GM12891 (cell line): Measurements from ENCODE around the gene GLDN.

Source experiments
- DNase-seq: peaks from one replicate; pipeline ENCODE4 v3.0.0; 2011; ENCODE audit warnings: low spot score; ENCODE audit not compliant: insufficient read length
- FAIRE-seq: peaks from 2 replicates; lab custom pipeline; 2011; peaks lifted over from hg19 to GRCh38; lab: Jason Lieb, UNC
- PAX5 ChIP-seq: IDR thresholded peaks from 2 replicates; pipeline ENCODE4 v1.6.1; 2011; ENCODE audit warnings: low read length, moderate library complexity, mild to moderate bottlenecking; ENCODE audit not compliant: insufficient read depth, severe bottlenecking
- POLR2A ChIP-seq: IDR thresholded peaks from 2 replicates; pipeline ENCODE4 v1.6.1; 2011; ENCODE audit warnings: low read depth, low read length, control low read depth
- POLR2AphosphoS5 ChIP-seq: IDR thresholded peaks from 2 replicates; pipeline ENCODE4 v1.6.1; 2011; ENCODE audit warnings: low read depth, low read length, control low read depth
- POU2F2 ChIP-seq: IDR thresholded peaks from 2 replicates; pipeline ENCODE4 v1.6.1; 2011; ENCODE audit warnings: low read depth, mild to moderate bottlenecking, control low read depth, low read length, moderate library complexity
- SPI1 ChIP-seq: IDR thresholded peaks from 2 replicates; pipeline ENCODE4 v1.6.1; 2011; ENCODE audit warnings: low read depth, low read length, control low read depth
- TAF1 ChIP-seq: IDR thresholded peaks from 2 replicates; pipeline ENCODE4 v1.6.1; 2011; ENCODE audit warnings: low read depth, low read length, control low read depth

The GLDN gene

DNA sequence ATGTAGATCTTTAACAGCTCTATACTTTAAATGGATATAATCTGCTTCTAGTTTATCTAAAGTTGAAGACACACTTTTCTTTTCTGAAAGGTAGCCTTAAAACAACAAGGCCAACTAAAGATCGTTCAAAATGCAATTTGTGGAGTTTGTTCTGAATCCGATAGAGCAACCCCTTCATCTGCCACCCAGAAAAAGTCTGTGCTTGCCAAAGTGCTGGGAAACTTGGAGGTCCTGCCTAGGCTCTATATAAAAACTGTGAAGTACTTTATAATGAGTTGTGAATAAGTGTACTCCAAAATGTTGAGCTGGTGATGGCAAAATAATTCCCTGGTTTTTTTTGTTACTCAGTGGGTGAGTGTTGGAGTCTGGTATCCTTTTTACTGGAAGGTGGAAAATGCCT is 12.5 kb downstream of the GLDN start:
- no peak for TF ChIP-seq POLR2AphosphoS5
- TF ChIP-seq TAF1: no peak
- no peak for TF ChIP-seq SPI1
- TF ChIP-seq POU2F2: no peak
- no peak for TF ChIP-seq PAX5
- TF ChIP-seq POLR2A: no peak
- FAIRE-seq: no peak
- no peak for DNase-seq

DNA sequence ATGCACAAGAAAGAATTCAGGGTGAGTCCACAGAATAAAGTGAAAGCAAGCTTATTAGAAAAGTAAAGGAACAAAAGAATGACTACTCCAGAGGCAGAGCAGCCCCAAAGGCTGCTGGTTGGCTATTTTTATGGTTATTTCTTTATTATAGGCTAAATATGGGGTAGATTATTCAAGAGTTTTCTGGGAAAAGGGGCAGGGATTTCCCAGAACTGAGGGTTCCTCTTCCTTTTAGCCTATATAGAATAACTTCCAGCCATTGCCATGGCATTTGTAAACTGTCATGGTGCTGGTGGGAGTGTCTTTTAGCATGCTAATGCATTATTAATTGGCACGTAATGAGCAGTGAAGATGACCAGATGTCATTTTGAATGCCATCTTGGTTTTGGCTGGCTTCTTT is 13.6 kb downstream of the GLDN start:
- DNase-seq: no peak
- FAIRE-seq: no peak
- TF ChIP-seq POLR2A (no peak), TAF1 (no peak), POLR2AphosphoS5 (no peak), PAX5 (no peak), POU2F2 (no peak), SPI1 (no peak)

DNA sequence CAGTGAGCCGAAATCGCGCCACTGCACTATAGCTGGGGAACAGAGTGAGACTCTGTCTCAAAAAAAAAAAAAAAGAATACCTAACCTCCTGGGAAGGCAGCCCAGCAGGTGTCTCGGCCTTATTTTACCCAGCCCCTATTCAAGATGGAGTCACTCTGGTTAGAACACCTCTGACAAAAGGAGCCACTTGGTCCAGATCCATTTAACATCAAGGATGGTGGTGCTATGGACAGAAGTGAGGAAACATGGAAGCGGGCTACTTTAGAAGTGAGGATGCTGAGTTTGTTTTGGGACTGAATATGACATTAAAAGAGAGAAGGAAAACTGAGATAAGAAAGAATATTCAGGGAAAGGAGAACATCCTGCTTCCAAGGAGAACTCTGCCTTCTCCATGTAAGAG is 14.7 kb downstream of the GLDN start:
- TF ChIP-seq POLR2A (no peak), POU2F2 (no peak), SPI1 (no peak), TAF1 (no peak), POLR2AphosphoS5 (no peak), PAX5 (no peak)
- no peak for DNase-seq
- FAIRE-seq: no peak

DNA sequence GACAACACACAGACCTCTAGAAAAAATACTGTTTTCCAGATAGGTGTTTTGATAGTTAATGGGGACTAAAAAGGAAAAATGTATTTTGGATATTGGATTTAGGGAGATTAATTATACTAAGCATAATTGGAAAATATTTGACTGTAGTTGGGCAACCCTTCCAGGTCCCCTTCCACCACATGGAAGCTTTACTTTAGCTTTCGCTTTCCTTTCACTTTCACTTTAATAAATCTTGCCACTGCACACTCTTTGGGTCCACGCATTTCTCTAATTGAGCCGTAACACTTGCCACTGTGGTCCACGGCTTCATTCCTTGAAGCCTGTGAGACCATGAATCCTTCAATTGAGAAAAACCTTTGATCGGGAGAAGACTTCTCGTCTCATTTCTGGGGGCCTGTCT is 15.5 kb downstream of the GLDN start:
- TF ChIP-seq SPI1 (no peak), PAX5 (no peak), POLR2A (no peak), POU2F2 (no peak), POLR2AphosphoS5 (no peak), TAF1 (no peak)
- DNase-seq: no peak
- FAIRE-seq: no peak

DNA sequence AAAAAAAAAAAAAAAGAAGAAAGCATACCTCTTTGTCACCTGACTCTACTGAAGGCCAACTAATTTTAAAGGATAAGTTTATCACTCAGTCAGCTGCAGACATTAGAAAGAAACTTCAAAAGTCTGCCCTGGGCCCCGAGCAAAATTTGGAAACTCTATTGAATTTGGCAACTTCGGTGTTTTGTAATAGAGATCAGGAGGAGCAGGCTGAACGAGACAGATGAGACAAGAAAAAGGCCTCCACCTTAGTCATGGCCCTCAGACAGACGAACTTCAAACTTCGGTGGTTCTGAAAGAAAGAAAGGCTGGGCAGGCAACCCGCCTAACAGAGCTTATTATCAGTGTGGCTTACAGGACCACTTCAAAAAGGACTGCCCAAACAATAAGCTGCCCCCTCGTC is 18.5 kb downstream of the GLDN start:
- FAIRE-seq (no peak), DNase-seq (no peak)
- TF ChIP-seq POU2F2: no peak
- no peak for TF ChIP-seq POLR2A
- no peak for TF ChIP-seq POLR2AphosphoS5
- TF ChIP-seq PAX5: no peak
- no peak for TF ChIP-seq TAF1
- no peak for TF ChIP-seq SPI1

DNA sequence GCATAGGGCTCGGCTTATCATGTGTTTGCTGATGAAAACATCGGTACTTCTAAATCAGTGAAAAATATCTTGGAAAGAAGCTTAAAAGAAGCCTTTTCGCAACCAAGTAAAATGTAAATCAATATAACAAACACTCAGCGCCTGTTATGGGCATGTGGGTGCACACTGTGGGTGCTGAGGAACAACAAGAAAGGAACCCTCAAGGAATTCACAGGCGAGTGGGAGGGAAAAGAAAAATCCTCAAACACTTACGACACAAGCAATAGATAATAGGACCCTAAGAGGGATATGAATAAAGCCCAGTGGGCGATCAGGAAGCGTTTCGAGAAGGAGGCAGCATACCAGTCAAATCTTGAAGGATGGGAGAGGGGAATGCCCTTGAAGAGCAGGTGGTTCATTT is 21.9 kb downstream of the GLDN start:
- FAIRE-seq: no peak
- TF ChIP-seq PAX5 (no peak), POLR2A (no peak), TAF1 (no peak), SPI1 (no peak), POLR2AphosphoS5 (no peak), POU2F2 (no peak)

DNA sequence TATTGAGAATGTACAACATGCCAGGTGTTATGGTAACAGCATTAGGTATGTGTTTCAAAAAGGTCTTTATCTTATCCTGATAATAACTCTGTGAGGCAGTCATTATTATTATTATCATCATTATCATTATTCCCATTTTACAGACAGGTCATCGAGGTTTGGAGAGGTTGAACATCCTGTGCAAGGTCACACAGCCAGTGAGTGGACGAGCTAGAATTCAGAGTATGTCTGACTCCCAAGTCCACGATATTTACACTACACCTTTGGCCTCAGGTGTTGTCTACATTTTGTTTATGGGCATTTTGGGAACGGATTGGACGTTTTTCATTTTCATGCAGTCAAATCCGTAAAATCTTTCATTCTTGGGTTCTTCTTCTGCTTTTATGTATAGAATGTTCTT is 24.0 kb downstream of the GLDN start:
- no peak for FAIRE-seq
- no peak for DNase-seq
- TF ChIP-seq SPI1 (no peak), TAF1 (no peak), POU2F2 (no peak), POLR2A (no peak), POLR2AphosphoS5 (no peak), PAX5 (no peak)

More for the DNA sequence above, 21.9 kb downstream of the GLDN start:
- no peak for DNase-seq

DNA sequence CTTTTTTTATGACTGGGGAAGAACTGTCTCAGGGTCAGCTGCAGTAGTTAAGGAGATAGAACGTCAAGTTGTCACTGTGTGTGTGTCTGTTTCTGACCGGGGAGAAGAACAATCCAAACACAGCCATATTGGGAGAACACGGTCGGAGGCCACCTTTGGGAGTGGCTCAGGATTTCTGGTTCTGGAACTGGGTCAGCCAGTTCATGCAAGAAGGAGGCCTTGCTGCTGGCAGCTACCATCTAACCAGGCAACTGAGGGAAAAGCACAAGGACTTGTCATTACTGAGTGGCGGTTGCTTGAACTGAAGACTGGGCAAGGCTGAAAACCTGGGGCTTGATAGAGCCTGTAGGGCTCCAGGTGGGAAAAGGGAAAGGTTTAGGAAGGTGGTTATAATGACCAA is 24.6 kb downstream of the GLDN start:
- TF ChIP-seq PAX5 (no peak), POLR2AphosphoS5 (no peak), TAF1 (no peak), POLR2A (no peak), POU2F2 (no peak), SPI1 (no peak)
- DNase-seq (no peak), FAIRE-seq (no peak)

DNA sequence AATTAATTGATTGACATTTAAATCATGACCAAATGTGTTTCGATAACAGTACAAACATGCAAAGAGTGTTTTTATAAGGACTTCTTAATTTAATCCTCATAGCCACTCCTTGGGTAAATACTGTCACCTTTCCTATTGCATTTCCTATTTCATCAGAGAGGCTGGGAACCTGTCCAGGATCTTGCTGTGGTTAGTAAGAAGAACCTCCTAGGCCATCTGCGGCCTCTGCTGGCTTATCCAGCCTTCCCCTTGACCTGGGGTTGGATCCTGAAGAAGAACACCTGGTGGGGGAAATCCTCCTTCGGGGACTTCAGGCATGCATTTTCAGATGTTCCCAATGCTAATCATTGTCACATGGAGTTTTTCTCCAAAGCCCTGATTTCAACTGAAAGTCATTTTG is 25.5 kb downstream of the GLDN start:
- DNase-seq: no peak
- FAIRE-seq: no peak

More for the DNA sequence above, 25.5 kb downstream of the GLDN start:
- TF ChIP-seq PAX5: no peak
- no peak for TF ChIP-seq TAF1
- TF ChIP-seq POLR2AphosphoS5: no peak
- TF ChIP-seq SPI1: no peak
- no peak for TF ChIP-seq POU2F2
- TF ChIP-seq POLR2A: no peak
